ENCODE data around the gene APOA1. TPM values are rescaled to one million over a fixed set of nuclear protein-coding genes. Genes with fewer than 3 reads are reported as not detected.

APOA1 gene
- total RNA-seq, 2 experiments from 2014 or later = 0.47 to 0.77 TPM

DNA sequence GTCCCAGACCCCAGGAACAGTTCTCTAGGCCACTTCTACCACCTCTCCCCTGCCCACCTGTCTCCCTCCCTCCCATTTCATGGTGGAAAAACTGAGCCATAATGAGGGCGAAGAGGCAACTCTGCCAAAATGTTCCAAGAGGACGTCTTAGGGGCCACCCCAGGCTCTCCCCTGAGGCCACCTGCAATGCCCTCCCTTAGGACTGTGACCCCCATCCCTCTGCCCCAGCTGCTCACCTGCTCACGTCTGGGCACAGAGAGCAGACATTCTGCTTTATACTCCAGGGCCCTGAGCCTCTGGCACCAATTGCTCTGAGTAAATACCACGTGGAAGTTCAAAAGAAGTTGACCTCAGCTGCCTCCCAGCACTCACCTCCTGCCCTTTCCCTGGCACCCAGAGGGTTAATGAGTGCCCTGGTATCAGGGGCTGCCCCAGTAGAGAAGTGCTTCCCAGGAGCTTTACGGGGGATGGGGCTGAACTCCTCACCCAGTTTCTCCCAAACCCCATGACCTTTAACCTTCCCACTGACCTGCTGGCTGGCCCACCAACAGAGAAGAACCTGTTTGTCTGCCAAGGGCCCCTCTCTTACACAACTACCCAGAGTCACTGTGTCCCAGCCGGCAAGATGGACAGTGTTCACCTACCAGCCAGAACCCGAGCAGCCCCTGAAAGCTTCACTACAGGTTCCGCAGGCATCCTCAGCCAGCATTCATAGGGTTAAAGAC lies 45.1 kb downstream of the APOA1 start:
- Histone ChIP-seq H3K27ac (ENCODE audit: low read depth in 1 of 2, low read length in 2 of 2) (no peak overlapping the region), H3K4me3 (ENCODE audit: low read length) (no peak overlapping the region), H3K9me3 (ENCODE audit: control insufficient read depth in 1 of 2, insufficient read depth in 1 of 2, low read length in 2 of 2) (no peaks in the 10 kb centered on the region), H3K4me1 (ENCODE audit: insufficient read depth, low read length) (peaks cover 22% of the 10 kb centered on the region), H3K27me3 (ENCODE audit: control insufficient read depth in 1 of 2, insufficient read depth in 2 of 2, low read length in 2 of 2) (no peaks in the 10 kb centered on the region), H3K36me3 (ENCODE audit: insufficient read depth, low read length) (no peaks in the 10 kb centered on the region)
- no peak for DNase-seq
- no peaks in the 10 kb centered on the region for H3K9me3 Mint-ChIP-seq
- ATAC-seq (ENCODE audit: poor library complexity) = no peak
- intact Hi-C loops (cut with DNase I, micrococcal nuclease) = loop anchor here in 1 of 2 experiments (5.0 kb wide), 1 partner anchor 60 kb away; no protein-coding TSS in a partner anchor
- H3K36me3 Mint-ChIP-seq (ENCODE audit: low read depth) = peaks cover 11% of the 10 kb centered on the region
- H3K27ac Mint-ChIP-seq = no peak overlapping the region
- H3K4me3 Mint-ChIP-seq = no peak overlapping the region
- peaks cover 31% of the 10 kb centered on the region for H3K4me1 Mint-ChIP-seq (ENCODE audit: low read depth)
- TF ChIP-seq, protein P1, sequence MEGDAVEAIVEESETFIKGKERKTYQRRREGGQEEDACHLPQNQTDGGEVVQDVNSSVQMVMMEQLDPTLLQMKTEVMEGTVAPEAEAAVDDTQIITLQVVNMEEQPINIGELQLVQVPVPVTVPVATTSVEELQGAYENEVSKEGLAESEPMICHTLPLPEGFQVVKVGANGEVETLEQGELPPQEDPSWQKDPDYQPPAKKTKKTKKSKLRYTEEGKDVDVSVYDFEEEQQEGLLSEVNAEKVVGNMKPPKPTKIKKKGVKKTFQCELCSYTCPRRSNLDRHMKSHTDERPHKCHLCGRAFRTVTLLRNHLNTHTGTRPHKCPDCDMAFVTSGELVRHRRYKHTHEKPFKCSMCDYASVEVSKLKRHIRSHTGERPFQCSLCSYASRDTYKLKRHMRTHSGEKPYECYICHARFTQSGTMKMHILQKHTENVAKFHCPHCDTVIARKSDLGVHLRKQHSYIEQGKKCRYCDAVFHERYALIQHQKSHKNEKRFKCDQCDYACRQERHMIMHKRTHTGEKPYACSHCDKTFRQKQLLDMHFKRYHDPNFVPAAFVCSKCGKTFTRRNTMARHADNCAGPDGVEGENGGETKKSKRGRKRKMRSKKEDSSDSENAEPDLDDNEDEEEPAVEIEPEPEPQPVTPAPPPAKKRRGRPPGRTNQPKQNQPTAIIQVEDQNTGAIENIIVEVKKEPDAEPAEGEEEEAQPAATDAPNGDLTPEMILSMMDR (IDR thresholded peaks at IDR 0.05) = no peak
- ChIA-PET POLR2A (no interaction called here), CTCF (interaction anchor here (1.3 to 1.6 kb wide), 2 partner anchors 20 to 44 kb away, joined by 6 to 13 read pairs; partner anchors contain the start of gene BUD13)
- peaks cover 8% of the 10 kb centered on the region for H3K27me3 Mint-ChIP-seq

DNA sequence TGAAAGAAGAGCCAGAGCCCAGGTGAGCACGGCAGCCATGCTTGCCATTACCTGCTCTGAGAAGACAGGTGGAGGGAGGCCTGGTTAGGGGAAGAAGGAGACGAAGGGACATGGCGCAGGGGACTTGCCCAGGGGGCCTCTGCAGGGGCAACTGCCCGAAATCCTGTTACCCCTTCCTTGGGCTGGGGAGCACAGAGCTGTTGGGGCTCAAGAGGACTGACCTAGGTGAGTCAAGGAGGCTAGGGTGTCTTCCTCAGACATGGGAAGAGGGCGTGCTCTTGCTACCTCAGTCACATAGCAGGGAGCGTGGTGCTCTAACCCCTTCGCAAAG lies 45.6 kb downstream of the APOA1 start, which contains the start of gene APOA5:
Gene APOA5 (minus strand): TSS at position 67 of the 331 bp plus-strand sequence. CDS start 19 bp downstream, at position 48.
- Histone ChIP-seq H3K27ac (ENCODE audit: low read depth in 1 of 2, low read length in 2 of 2) (no peak within 1 kb of the TSS), H3K36me3 (ENCODE audit: insufficient read depth, low read length) (no peaks in the 10 kb centered on the region), H3K4me1 (ENCODE audit: insufficient read depth, low read length) (peaks cover 27% of the 10 kb centered on the region), H3K4me3 (ENCODE audit: low read length) (no peak within 1 kb of the TSS), H3K9me3 (ENCODE audit: control insufficient read depth in 1 of 2, insufficient read depth in 1 of 2, low read length in 2 of 2) (no peaks in the 10 kb centered on the region), H3K27me3 (ENCODE audit: control insufficient read depth in 1 of 2, insufficient read depth in 2 of 2, low read length in 2 of 2) (no peaks in the 10 kb centered on the region)
- no peak for ATAC-seq (ENCODE audit: poor library complexity)
- H3K4me1 Mint-ChIP-seq (ENCODE audit: low read depth) = peaks cover 37% of the 10 kb centered on the region
- CTCF ChIA-PET = interaction anchor here (0.5 to 2.0 kb wide), 26 partner anchors 8 to 435 kb away, joined by 3 to 17 read pairs (median 3); partner anchors contain the start of genes BUD13, PAFAH1B2 and SIK3
- DNase-seq = no peak
- POLR2A ChIA-PET = interaction anchor here (0.9 to 2.6 kb wide), 7 partner anchors 44 to 352 kb away, joined by 3 to 20 read pairs (median 5); partner anchors contain the start of genes PAFAH1B2 and SIK3
- peak within 1 kb of the TSS; percentile 85 for H3K4me3 Mint-ChIP-seq
- peaks cover 4% of the 10 kb centered on the region for H3K27me3 Mint-ChIP-seq
- peaks cover 16% of the 10 kb centered on the region for H3K36me3 Mint-ChIP-seq (ENCODE audit: low read depth)
- H3K27ac Mint-ChIP-seq = peak within 1 kb of the TSS; percentile 81
- H3K9me3 Mint-ChIP-seq = no peaks in the 10 kb centered on the region
- TF ChIP-seq, protein P1 (IDR thresholded peaks at IDR 0.05) = no peak
- intact Hi-C loops (cut with DNase I, micrococcal nuclease) = loop anchor here (1.0 to 5.0 kb wide), 4 partner anchors 45 to 435 kb away; no protein-coding TSS in a partner anchor

DNA sequence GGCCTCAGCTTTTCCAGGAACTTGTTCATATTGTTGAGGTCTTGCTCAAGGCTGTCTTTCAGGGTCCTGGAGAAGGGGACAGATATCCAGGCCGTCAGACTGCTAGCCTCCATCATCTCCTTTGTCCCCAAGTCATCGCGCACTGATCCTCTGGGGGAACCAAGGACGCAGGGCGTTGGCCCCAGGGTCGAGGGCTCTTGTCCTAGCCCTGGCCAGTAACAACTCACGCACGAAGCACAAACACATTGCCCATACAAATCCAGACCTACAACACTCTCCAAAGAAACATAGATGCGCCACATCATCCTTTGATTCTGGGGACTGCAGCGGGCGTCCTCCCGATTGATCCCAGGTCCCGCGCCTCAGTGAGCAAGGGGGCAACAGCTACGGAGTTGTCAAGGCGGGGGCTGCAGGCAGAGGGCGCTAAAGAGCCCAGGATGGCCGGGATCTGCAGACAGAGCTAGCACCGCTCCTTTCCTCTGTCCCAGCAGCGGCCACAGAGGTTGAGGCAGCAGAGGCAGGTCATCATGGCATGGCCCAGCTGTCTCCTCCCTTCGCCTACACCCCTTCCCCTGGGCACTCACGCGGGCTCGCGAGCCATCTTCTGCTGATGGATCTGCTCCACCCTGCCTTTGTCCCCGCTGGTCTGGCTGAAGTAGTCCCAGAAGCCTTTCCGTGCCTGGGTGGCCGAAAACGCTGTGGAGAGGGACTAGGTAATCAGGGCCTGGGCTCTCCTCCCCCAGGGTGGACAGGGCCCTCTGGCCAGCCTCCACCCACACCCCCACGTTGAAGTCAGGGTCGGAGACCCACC lies 46.2 kb downstream of the APOA1 start:
- peaks cover 33% of the 10 kb centered on the region for H3K4me1 ChIP-seq (ENCODE audit: insufficient read depth, low read length)
- no peaks in the 10 kb centered on the region for H3K9me3 Mint-ChIP-seq
- TF ChIP-seq, protein P1 (IDR thresholded peaks at IDR 0.05) = peak; percentile 81
- peaks cover 22% of the 10 kb centered on the region for H3K36me3 Mint-ChIP-seq (ENCODE audit: low read depth)
- no peak overlapping the region for H3K27ac ChIP-seq (ENCODE audit: low read depth in 1 of 2, low read length in 2 of 2)
- no peak overlapping the region for H3K4me3 ChIP-seq (ENCODE audit: low read length)
- H3K27me3 Mint-ChIP-seq = no peaks in the 10 kb centered on the region
- peaks cover 4% of the 10 kb centered on the region for H3K36me3 ChIP-seq (ENCODE audit: insufficient read depth, low read length)
- CTCF ChIA-PET = interaction anchor here (0.5 to 2.0 kb wide), 27 partner anchors 8 to 436 kb away, joined by 3 to 17 read pairs (median 3); partner anchors contain the start of genes BUD13, PAFAH1B2 and SIK3
- DNase-seq (peak; percentile 64 to 85 (median 74)), ATAC-seq (ENCODE audit: poor library complexity) (peak; percentile 55)
- peaks cover 42% of the 10 kb centered on the region for H3K4me1 Mint-ChIP-seq (ENCODE audit: low read depth)
- POLR2A ChIA-PET = interaction anchor here (0.9 to 2.6 kb wide), 7 partner anchors 44 to 353 kb away, joined by 3 to 20 read pairs (median 5); partner anchors contain the start of genes PAFAH1B2 and SIK3
- H3K9me3 ChIP-seq (ENCODE audit: control insufficient read depth in 1 of 2, insufficient read depth in 1 of 2, low read length in 2 of 2) = no peaks in the 10 kb centered on the region
- no peaks in the 10 kb centered on the region for H3K27me3 ChIP-seq (ENCODE audit: control insufficient read depth in 1 of 2, insufficient read depth in 2 of 2, low read length in 2 of 2)
- intact Hi-C loops (cut with DNase I, micrococcal nuclease) = loop anchor here (1.0 to 5.0 kb wide), 4 partner anchors 45 to 436 kb away; no protein-coding TSS in a partner anchor
- peak overlapping the region; percentile 81 for H3K27ac Mint-ChIP-seq
- H3K4me3 Mint-ChIP-seq = peak overlapping the region; percentile 85

Measured in CD4-positive, alpha-beta T cell (primary cell).